Frontal cortex (tissue), 1 donor: ENCODE results near the gene TOGARAM1. TPM values are rescaled to one million over a fixed set of nuclear protein-coding genes. Genes with fewer than 3 reads are reported as not detected.
A peak's percentile ranks its signal among the peaks of the same experiment; 100 is the strongest.

Experiments used
- small RNA-seq: library from RNA; depleted of rRNA; stranded (forward); fragments of <200 nt; gene quantifications from one replicate; pipeline ENCODE3, GENCODE V24; 2014
- total RNA-seq: library from RNA; depleted of rRNA; stranded (reverse); fragments of >200 nt; gene quantifications from one replicate; pipeline ENCODE4 v1.2.3, GENCODE V29; 2014

TOGARAM1 gene
- total RNA-seq, 1 donor from 2014 or later, result 81.5 TPM

Small RNAs within 50 kb of the gene (small RNA-seq; reads per million reads assigned to genes)
- 0.13 reads per million for gene RF00151
- 3,983 reads per million, percentile 100 among the genes with 10 or more reads in this experiment for gene SNORD127

Other genes starting within 250 kb of the TOGARAM1 start
- gene KLHL28, start 243 bp upstream of the TOGARAM1 start, total RNA-seq, result 48.1 TPM
- gene PRPF39, start 121.9 kb downstream of the TOGARAM1 start, total RNA-seq, result 47.7 TPM
- gene FKBP3, start 172.3 kb downstream of the TOGARAM1 start, total RNA-seq, result 122 TPM
- 10.6 TPM for gene FANCM, start 173.7 kb downstream of the TOGARAM1 start, total RNA-seq